Calu3 (cell line): ENCODE data around the gene PXK. TPM values are rescaled to one million over a fixed set of nuclear protein-coding genes. Genes with fewer than 3 reads are reported as not detected.
"Not testable (repeated sequence)": the region's sequence is repeated elsewhere in the genome, so short reads cannot be mapped to it uniquely, and the experiment has no call there.

Experiments
- BruUV-seq: library from RNA; stranded (reverse); fragments of 400-500 nt; replicated peaks from 2 replicates; lab custom pipeline; 2021; lab: Mats Ljungman, UMichigan
- CTCF ChIA-PET: fragments of 300-600 bp; sonication (Branson Sonifier 250); formaldehyde crosslinking; loops from one replicate; lab custom pipeline; 2022; ENCODE audit warnings: antibody characterized with exemption; lab: Charles Lee
- DNase-seq: peaks from one replicate; pipeline ENCODE4 v3.0.0; 2022
- H3K27ac Mint-ChIP-seq: one replicate; pipeline ENCODE4 v1.8.0; 2022; ENCODE audit warnings: mixed read lengths; ENCODE audit not compliant: unreplicated experiment
- H3K27me3 Mint-ChIP-seq: one replicate; pipeline ENCODE4 v1.8.0; 2022; ENCODE audit warnings: mixed read lengths; ENCODE audit not compliant: unreplicated experiment
- H3K36me3 Mint-ChIP-seq: one replicate; pipeline ENCODE4 v1.8.0; 2022; ENCODE audit warnings: mild to moderate bottlenecking, moderate library complexity, mixed read lengths; ENCODE audit not compliant: insufficient read depth, unreplicated experiment
- H3K4me1 Mint-ChIP-seq: one replicate; pipeline ENCODE4 v1.8.0; 2022; ENCODE audit warnings: mild to moderate bottlenecking, low read depth, mixed read lengths; ENCODE audit not compliant: unreplicated experiment
- H3K4me3 Mint-ChIP-seq: one replicate; pipeline ENCODE4 v1.8.0; 2022; ENCODE audit warnings: mild to moderate bottlenecking, low read depth, moderate library complexity, mixed read lengths; ENCODE audit not compliant: unreplicated experiment
- H3K9me3 Mint-ChIP-seq: one replicate; pipeline ENCODE4 v1.8.0; 2022; ENCODE audit warnings: low read depth, mixed read lengths; ENCODE audit not compliant: unreplicated experiment
- intact Hi-C: fragments of 100-400 bp; cut with micrococcal nuclease; formaldehyde crosslinking; loops from one replicate; pipeline ENCODE4 v1.10.0; 2022; ENCODE audit not compliant: unreplicated experiment
- total RNA-seq: library from RNA; stranded (reverse); gene quantifications from 2 replicates; pipeline ENCODE4 v1.2.3, GENCODE V29; 2022
- TF ChIP-seq, protein P1 (sequence below): fragments of 200-600 bp; IDR thresholded peaks from one replicate; pipeline ENCODE4 v1.8.0; 2022; ENCODE audit warnings: antibody characterized with exemption; ENCODE audit not compliant: unreplicated experiment

PXK gene
- total RNA-seq, 1 experiment from 2014 or later, result 8.6 TPM

DNA sequence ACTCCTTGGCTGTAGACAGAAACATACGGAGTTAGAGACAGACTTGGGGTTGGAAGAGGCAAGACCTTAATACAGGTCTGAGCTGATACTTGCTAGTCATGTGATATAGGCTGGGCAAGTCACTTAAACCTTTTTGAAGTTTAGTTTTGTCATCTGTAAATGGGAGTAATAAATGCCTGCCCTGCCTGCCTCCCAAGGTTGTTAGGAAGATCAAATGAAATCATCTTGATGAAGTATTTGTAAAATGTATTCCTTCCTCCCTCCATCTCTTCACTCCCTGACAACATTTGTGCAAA is 2.9 kb downstream of the PXK start:
- TF ChIP-seq, protein P1, sequence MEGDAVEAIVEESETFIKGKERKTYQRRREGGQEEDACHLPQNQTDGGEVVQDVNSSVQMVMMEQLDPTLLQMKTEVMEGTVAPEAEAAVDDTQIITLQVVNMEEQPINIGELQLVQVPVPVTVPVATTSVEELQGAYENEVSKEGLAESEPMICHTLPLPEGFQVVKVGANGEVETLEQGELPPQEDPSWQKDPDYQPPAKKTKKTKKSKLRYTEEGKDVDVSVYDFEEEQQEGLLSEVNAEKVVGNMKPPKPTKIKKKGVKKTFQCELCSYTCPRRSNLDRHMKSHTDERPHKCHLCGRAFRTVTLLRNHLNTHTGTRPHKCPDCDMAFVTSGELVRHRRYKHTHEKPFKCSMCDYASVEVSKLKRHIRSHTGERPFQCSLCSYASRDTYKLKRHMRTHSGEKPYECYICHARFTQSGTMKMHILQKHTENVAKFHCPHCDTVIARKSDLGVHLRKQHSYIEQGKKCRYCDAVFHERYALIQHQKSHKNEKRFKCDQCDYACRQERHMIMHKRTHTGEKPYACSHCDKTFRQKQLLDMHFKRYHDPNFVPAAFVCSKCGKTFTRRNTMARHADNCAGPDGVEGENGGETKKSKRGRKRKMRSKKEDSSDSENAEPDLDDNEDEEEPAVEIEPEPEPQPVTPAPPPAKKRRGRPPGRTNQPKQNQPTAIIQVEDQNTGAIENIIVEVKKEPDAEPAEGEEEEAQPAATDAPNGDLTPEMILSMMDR, result no peak
- CTCF ChIA-PET, result no interaction called here
- Mint-ChIP-seq H3K9me3 (no peaks in the 10 kb centered on the region), H3K36me3 (peaks cover 14% of the 10 kb centered on the region), H3K27me3 (no peaks in the 10 kb centered on the region), H3K27ac (no peak overlapping the region), H3K4me3 (no peak overlapping the region), H3K4me1 (peaks cover 9% of the 10 kb centered on the region)
- BruUV-seq, result no TSS peak
- no peak for DNase-seq
- intact Hi-C loops, result no loop called here

DNA sequence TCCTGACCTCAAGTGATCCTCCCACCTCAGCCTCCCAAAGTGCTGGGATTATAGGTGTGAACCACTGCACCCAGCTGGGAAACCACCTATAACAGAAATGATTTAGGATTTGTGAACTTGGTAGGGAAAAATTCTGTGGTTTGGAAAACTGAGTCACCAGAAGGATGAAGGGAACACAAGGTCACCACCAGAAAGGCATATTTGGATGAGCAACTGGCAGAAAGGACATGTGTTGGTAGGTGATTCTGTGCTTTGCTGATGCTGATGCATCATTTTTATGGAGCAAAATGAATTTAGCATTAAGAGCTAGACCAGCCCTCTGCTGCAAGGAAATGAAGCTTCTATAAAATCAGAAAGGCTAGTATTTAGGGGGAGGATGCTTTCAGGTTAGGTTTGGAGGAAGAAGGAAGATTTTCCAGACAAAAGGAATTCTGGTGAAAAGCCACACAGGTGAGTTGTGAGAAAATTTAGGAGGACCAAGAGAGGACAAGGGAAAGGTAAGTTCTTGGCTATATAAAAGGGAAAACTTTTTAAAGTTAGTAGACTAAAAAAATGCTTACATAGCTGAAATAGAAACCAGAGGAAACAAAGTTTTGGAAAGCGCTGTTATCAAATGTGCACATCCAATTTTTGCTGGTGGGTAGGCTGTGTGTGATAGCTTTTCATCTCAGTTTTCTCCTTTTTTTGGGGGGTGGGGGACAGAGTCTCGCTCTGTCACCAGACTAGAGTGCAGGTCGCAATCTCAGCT is 3.6 kb downstream of the PXK start:
- BruUV-seq, result no TSS peak
- Mint-ChIP-seq H3K4me1 (peaks cover 9% of the 10 kb centered on the region), H3K9me3 (no peaks in the 10 kb centered on the region), H3K36me3 (peaks cover 14% of the 10 kb centered on the region), H3K27ac (no peak overlapping the region), H3K27me3 (no peaks in the 10 kb centered on the region), H3K4me3 (no peak overlapping the region)
- TF ChIP-seq, protein P1, result no peak
- DNase-seq, result no peak
- CTCF ChIA-PET, result no interaction called here
- intact Hi-C loops, result no loop called here

DNA sequence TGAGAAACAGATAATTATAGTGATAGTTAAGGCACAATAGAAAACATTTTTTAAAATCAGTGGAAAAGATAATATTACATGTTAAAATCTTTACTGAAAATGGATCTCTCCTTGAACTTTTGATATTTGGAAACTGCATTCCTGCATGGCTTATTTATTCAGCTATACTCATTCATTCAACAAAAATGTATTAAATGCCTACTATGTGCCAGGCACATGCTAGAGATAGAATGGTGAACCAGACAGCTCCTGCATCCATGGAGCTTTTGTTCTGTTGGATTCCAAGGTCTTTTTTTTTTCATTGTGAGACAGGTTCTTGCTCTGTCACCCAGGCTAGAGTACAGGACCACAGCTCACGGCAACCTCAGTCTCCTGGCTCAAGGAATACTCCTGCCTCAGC is 4.5 kb downstream of the PXK start:
- Mint-ChIP-seq H3K4me1 (peaks cover 9% of the 10 kb centered on the region), H3K36me3 (peaks cover 13% of the 10 kb centered on the region), H3K4me3 (no peak overlapping the region), H3K27me3 (no peaks in the 10 kb centered on the region), H3K9me3 (no peaks in the 10 kb centered on the region), H3K27ac (no peak overlapping the region)
- CTCF ChIA-PET, result no interaction called here
- DNase-seq, result no peak
- intact Hi-C loops, result no loop called here
- TF ChIP-seq, protein P1, result no peak
- no TSS peak for BruUV-seq

DNA sequence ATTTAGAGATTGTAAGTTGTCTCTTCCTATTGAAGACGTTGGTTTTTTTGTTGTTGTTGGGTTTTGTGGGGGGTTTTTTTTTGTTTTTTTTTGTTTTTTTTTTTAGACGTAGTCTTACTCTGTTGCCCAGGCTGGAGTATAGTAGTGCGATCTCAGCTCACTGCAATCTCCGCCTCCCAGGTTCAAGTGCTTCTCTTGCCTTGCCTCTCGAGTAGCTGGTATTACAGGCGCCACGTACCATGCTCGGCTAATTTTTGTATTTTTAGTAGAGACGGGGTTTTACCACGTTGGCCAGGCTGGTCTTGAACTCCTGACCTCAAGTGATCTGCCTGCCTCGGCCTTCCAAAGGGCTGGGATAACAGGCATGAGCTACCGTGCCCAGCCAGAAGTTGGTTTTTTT is 6.5 kb downstream of the PXK start:
- H3K4me1 Mint-ChIP-seq, H3K9me3 Mint-ChIP-seq, H3K27me3 Mint-ChIP-seq, H3K36me3 Mint-ChIP-seq, DNase-seq, H3K4me3 Mint-ChIP-seq, intact Hi-C loops, CTCF ChIA-PET, BruUV-seq, H3K27ac Mint-ChIP-seq: not testable (repeated sequence)

DNA sequence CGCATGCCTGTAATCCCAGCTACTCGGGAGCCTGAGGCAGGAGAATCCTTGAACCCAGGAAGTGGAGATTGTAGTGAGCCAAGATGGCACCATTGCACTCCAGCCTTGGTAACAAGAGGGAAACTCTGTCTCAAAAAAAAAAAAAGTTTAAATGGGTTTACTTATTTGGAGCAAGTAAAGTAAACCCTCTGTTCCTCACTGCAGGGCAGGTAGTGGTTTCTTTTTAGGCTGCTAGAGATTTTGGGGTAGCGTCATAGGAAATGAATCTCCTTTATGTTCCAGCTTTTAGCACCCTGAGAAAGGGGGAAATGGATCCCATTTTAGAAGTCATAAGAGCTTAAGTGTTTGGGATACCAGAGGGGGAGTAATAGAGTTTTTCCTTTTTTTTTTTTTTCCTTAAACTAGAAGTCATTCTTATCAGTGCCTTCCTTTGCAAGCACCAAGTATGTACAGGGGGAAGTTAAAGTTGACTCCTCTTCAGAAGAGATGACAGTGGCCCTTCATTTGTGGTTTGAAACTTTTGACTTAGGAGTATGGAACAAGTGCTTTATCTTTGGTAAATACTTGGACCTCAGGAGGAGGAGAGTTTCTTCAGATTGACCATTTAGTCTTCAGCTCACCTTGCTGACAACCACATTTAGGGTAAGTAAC is 8.0 kb downstream of the PXK start:
- H3K36me3 Mint-ChIP-seq, result no peaks in the 10 kb centered on the region
- no TSS peak for BruUV-seq
- H3K4me1 Mint-ChIP-seq, result peaks cover under 1% of the 10 kb centered on the region
- TF ChIP-seq, protein P1, result no peak
- CTCF ChIA-PET, result no interaction called here
- no peak for DNase-seq
- no peaks in the 10 kb centered on the region for H3K27me3 Mint-ChIP-seq
- no peak overlapping the region for H3K4me3 Mint-ChIP-seq
- H3K27ac Mint-ChIP-seq, result no peak overlapping the region
- H3K9me3 Mint-ChIP-seq, result no peaks in the 10 kb centered on the region
- intact Hi-C loops, result no loop called here
